ENCODE data around the gene HES7.
"Not testable (repeated sequence)": the region's sequence is repeated elsewhere in the genome, so short reads cannot be mapped to it uniquely, and the experiment has no call there.

HES7 gene

GRCh38 chr17:8121681-8122421 lies 2.1 kb downstream of the HES7 start:
- peak; percentile 71 to 76 for DNase-seq

- DNase-seq, result no peak
Measured at GRCh38 chr17:8121407-8121680, 2.6 kb downstream of the HES7 start.

GRCh38 chr17:8120520-8121406 lies 3.1 kb downstream of the HES7 start:
- peak; percentile 84 to 90 for DNase-seq

- peak; percentile 95 to 97 for DNase-seq
Measured at GRCh38 chr17:8119581-8120519, 4.1 kb downstream of the HES7 start.

- DNase-seq, result peak; percentile 89 to 91
Measured at GRCh38 chr17:8118769-8119580, 4.9 kb downstream of the HES7 start.

- peak in 1 of 2 experiments; percentile 47 for DNase-seq
Measured at GRCh38 chr17:8117980-8118768, 5.7 kb downstream of the HES7 start, which contains the start of gene ALOXE3. Gene ALOXE3 (minus strand): TSS chr17:8118514. CDS start chr17:8117990, 524 bp downstream.

- no peak for DNase-seq
Measured at GRCh38 chr17:8117367-8117979, 6.4 kb downstream of the HES7 start.

- no peak for DNase-seq
Measured at GRCh38 chr17:8116776-8117175, 7.1 kb downstream of the HES7 start.

GRCh38 chr17:8110907-8111306 lies 13.0 kb downstream of the HES7 start:
- no peak for DNase-seq

GRCh38 chr17:8110456-8110804 lies 13.5 kb downstream of the HES7 start:
- DNase-seq, result no peak

- DNase-seq, result peak; percentile 81 to 85
Measured at GRCh38 chr17:8109661-8110455, 14.0 kb downstream of the HES7 start.

- DNase-seq, result no peak
Measured at GRCh38 chr17:8108972-8109660, 14.8 kb downstream of the HES7 start.

- not testable (repeated sequence) for DNase-seq
Measured at GRCh38 chr17:8106980-8107379, 16.9 kb downstream of the HES7 start.

GRCh38 chr17:8105957-8106398 lies 17.9 kb downstream of the HES7 start:
- no peak for DNase-seq

- no peak for DNase-seq
Measured at GRCh38 chr17:8104911-8105310, 19.0 kb downstream of the HES7 start.

GRCh38 chr17:8103549-8103948 lies 20.4 kb downstream of the HES7 start:
- no peak for DNase-seq

GRCh38 chr17:8101721-8102120 lies 22.2 kb downstream of the HES7 start:
- no peak for DNase-seq

GRCh38 chr17:8100763-8101162 lies 23.1 kb downstream of the HES7 start:
- DNase-seq, result no peak

- DNase-seq, result no peak
Measured at GRCh38 chr17:8100111-8100510, 23.8 kb downstream of the HES7 start.

Data from activated CD4-positive, alpha-beta T cell treated with anti-CD3 and anti-CD28 coated beads, Interleukin-2, amount 50 U/mL, for 48 hours (primary cell).